GM12864 (cell line): ENCODE measurements around the gene PAK1.
"Not testable (repeated sequence)": the region's sequence is repeated elsewhere in the genome, so short reads cannot be mapped to it uniquely, and the experiment has no call there.

ENCODE experiments used
- DNase-seq: peaks from one replicate; pipeline ENCODE4 v3.0.0-alpha.2; 2011; ENCODE audit warnings: low read depth
- H3K4me3 ChIP-seq: 2 replicates; pipeline ENCODE4 v1.5.1; 2011; ENCODE audit warnings: mild to moderate bottlenecking, low read depth, low read length, control low read depth
- CTCF ChIP-seq: IDR thresholded peaks from 2 replicates; pipeline ENCODE4 v1.5.1; 2011; ENCODE audit warnings: low read depth, mild to moderate bottlenecking, moderate library complexity, low read length, control low read depth, inconsistent platforms; ENCODE audit errors: missing control alignments

The PAK1 gene

GRCh38 chr11:77387701-77388100 lies 86.2 kb downstream of the PAK1 start:
- TF ChIP-seq CTCF = no peak
- no peak for DNase-seq
- H3K4me3 ChIP-seq = no peak overlapping the region

GRCh38 chr11:77386178-77386577 lies 87.7 kb downstream of the PAK1 start:
- no peak for TF ChIP-seq CTCF
- no peak overlapping the region for H3K4me3 ChIP-seq
- no peak for DNase-seq

- not testable (repeated sequence) for H3K4me3 ChIP-seq, DNase-seq
Observed at GRCh38 chr11:77385255-77385771, 88.6 kb downstream of the PAK1 start.

GRCh38 chr11:77384571-77384970 lies 89.3 kb downstream of the PAK1 start:
- no peak for DNase-seq
- no peak overlapping the region for H3K4me3 ChIP-seq
- no peak for TF ChIP-seq CTCF

- not testable (repeated sequence) for H3K4me3 ChIP-seq, DNase-seq
Observed at GRCh38 chr11:77383349-77383748, 90.5 kb downstream of the PAK1 start.

GRCh38 chr11:77381729-77382665 lies 91.9 kb downstream of the PAK1 start:
- TF ChIP-seq CTCF = no peak
- DNase-seq = no peak
- H3K4me3 ChIP-seq = no peak overlapping the region

GRCh38 chr11:77379934-77380333 lies 94.0 kb downstream of the PAK1 start:
- DNase-seq = no peak
- H3K4me3 ChIP-seq = no peak overlapping the region

More at GRCh38 chr11:77379934-77380333, 94.0 kb downstream of the PAK1 start:
- no peak for TF ChIP-seq CTCF
